22Rv1 (cell line): ENCODE results near the gene FARP1.

Source experiments
- CTCF ChIP-seq: fragments of 450-650 bp; IDR thresholded peaks from 2 replicates; pipeline ENCODE4 v1.5.1; 2017; ENCODE audit warnings: mild to moderate bottlenecking
- ZFX ChIP-seq: fragments of 450-650 bp; IDR thresholded peaks from 2 replicates; pipeline ENCODE4 v1.6.1; 2017; ENCODE audit warnings: antibody characterized with exemption, borderline replicate concordance

DNA sequence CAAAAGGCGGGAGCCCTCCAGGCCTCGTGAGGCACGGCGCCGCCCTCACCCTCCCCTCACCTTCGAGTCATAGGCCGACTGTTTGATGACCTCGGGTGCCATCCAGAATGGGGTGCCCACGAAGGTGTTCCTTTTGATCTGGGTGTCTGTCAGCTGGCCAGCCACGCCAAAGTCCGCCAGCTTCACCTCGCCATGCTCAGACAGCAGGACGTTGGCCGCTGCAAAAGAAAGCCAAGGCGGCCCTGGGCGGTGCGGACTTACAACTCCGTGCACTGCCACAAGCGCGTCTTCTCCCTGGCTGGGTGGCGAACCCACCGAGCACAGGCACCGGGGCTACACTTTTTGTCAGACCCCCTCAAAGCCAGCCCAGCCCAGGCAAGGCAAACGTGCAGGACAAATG lies 331.9 kb downstream of the FARP1 start:
- TF ChIP-seq CTCF: no peak
- TF ChIP-seq ZFX: no peak
